Activated CD8-positive, alpha-beta T cell treated with anti-CD3 and anti-CD28 coated beads for 36 hours (primary cell): ENCODE measurements around the gene PKNOX1. TPM values are rescaled to one million over a fixed set of nuclear protein-coding genes. Genes with fewer than 3 reads are reported as not detected.
"Not testable (repeated sequence)": the region's sequence is repeated elsewhere in the genome, so short reads cannot be mapped to it uniquely, and the experiment has no call there.

Source experiments
- ATAC-seq: fragments of 200-7000 bp; cut with Tn5 transposase; one replicate; pipeline ENCODE4 v1.10.0; 2021; ENCODE audit warnings: mild to moderate bottlenecking, moderate library complexity
- CTCF ChIA-PET: fragments of 350-600 bp; sonication (Branson Sonifier 250); formaldehyde crosslinking; loops from one replicate; lab custom pipeline; 2021; ENCODE audit warnings: antibody characterized with exemption; lab: Charles Lee
- POLR2A ChIA-PET: fragments of 350-600 bp; sonication (Branson Sonifier 250); formaldehyde crosslinking; loops from one replicate; lab custom pipeline; 2021; ENCODE audit warnings: antibody characterized with exemption; lab: Charles Lee
- DNase-seq: peaks from one replicate; pipeline ENCODE4 v3.0.0-alpha.2; 2020
- H3K27ac Mint-ChIP-seq: one replicate; pipeline ENCODE4 v1.8.0; 2021; ENCODE audit warnings: mild to moderate bottlenecking, mixed read lengths
- H3K27me3 Mint-ChIP-seq: one replicate; pipeline ENCODE4 v1.8.0; 2021; ENCODE audit warnings: mixed read lengths
- H3K36me3 Mint-ChIP-seq: one replicate; pipeline ENCODE4 v1.8.0; 2021; ENCODE audit warnings: low read depth, mixed read lengths
- H3K4me1 Mint-ChIP-seq: one replicate; pipeline ENCODE4 v1.8.0; 2021; ENCODE audit warnings: low read depth, mixed read lengths
- H3K4me3 Mint-ChIP-seq: one replicate; pipeline ENCODE4 v1.8.0; 2021; ENCODE audit warnings: mild to moderate bottlenecking, moderate library complexity, mixed read lengths
- H3K9me3 Mint-ChIP-seq: one replicate; pipeline ENCODE4 v1.8.0; 2021; ENCODE audit warnings: mixed read lengths
- intact Hi-C: fragments of 100-400 bp; cut with micrococcal nuclease; formaldehyde crosslinking; loops from one replicate; pipeline ENCODE4 v1.10.0; 2022
- total RNA-seq, 2 experiments: library from RNA; stranded (reverse); gene quantifications; one replicate each; pipeline ENCODE4 v1.2.3, GENCODE V29; 2021
- TF ChIP-seq, protein P1 (sequence below): fragments of 200-600 bp; IDR thresholded peaks from one replicate; pipeline ENCODE4 v1.8.0; 2022; ENCODE audit warnings: antibody characterized with exemption, mild to moderate bottlenecking

Gene PKNOX1
- total RNA-seq, 2 experiments from 2014 or later = 12.6 to 14.1 TPM

DNA sequence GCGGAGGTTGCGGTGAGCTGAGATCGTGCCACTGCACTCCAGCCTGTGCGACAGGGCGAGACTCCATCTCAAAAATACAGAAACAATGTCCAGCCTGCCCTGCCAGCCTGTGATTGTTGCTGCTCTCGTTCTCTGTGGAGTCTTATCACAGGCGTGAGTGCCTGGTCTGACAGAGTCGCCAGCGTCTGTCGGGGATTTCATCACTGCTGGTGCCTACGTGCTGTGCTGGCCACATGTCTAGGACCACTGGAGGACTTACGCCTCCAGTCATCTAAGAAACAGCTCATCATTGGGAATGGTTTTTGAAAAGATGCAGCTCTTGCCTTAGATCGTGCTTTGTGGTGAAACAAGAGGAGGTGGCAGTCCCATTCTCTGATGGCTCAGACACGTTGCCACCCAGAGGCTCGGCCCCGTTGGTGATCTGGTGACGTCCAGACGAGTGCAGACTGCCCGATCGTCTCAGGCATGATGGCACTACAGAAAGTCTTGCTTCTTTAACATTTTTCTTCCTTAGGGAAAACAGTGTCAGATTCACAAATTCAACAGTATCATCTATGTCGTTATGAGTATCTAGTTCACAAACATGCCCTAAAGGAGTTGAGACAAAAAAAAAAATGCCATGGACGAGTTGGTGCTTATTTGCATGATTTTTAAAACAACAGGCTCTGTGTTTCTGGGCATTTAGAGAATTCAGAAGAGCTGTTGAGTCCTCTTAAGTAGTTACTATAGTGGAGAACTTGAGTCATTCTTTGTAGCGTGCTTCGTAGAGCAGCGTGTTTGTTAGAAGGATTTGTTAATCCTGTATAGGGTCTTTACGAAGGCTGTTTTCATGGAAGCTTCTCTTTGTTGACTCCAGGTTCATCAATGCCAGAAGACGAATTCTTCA, 53.7 kb downstream of the PKNOX1 start:
- Mint-ChIP-seq H3K4me3 (no peak overlapping the region), H3K4me1 (no peaks in the 10 kb centered on the region), H3K36me3 (peaks cover 15% of the 10 kb centered on the region), H3K27ac (no peak overlapping the region), H3K27me3 (no peaks in the 10 kb centered on the region), H3K9me3 (no peaks in the 10 kb centered on the region)
- intact Hi-C loops = no loop called here
- ChIA-PET POLR2A (no interaction called here), CTCF (interaction anchor here (1.7 kb wide), 1 partner anchor 90 kb away, joined by 3 read pairs; no protein-coding TSS in a partner anchor)
- no peak for ATAC-seq
- TF ChIP-seq, protein P1, sequence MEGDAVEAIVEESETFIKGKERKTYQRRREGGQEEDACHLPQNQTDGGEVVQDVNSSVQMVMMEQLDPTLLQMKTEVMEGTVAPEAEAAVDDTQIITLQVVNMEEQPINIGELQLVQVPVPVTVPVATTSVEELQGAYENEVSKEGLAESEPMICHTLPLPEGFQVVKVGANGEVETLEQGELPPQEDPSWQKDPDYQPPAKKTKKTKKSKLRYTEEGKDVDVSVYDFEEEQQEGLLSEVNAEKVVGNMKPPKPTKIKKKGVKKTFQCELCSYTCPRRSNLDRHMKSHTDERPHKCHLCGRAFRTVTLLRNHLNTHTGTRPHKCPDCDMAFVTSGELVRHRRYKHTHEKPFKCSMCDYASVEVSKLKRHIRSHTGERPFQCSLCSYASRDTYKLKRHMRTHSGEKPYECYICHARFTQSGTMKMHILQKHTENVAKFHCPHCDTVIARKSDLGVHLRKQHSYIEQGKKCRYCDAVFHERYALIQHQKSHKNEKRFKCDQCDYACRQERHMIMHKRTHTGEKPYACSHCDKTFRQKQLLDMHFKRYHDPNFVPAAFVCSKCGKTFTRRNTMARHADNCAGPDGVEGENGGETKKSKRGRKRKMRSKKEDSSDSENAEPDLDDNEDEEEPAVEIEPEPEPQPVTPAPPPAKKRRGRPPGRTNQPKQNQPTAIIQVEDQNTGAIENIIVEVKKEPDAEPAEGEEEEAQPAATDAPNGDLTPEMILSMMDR = no peak
- DNase-seq = no peak

DNA sequence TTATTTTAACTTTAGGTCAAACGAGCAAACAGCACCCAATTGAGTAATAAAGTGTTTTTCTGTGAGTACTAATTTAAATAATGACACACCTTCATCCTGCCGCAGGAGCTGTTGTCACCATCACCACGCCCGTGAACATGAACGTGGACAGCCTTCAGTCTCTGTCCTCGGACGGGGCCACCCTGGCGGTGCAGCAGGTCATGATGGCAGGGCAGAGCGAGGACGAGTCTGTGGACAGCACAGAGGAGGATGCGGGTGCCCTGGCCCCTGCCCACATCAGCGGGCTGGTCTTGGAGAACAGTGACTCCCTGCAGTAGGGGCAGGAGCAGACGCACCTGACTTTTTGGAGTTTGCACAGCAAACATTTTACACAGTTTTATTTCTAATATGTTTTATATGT, 55.4 kb downstream of the PKNOX1 start:
- POLR2A ChIA-PET = no interaction called here
- no peaks in the 10 kb centered on the region for H3K4me1 Mint-ChIP-seq
- no peaks in the 10 kb centered on the region for H3K9me3 Mint-ChIP-seq
- ATAC-seq (no peak), DNase-seq (no peak)
- intact Hi-C loops = no loop called here
- no peak overlapping the region for H3K4me3 Mint-ChIP-seq
- H3K36me3 Mint-ChIP-seq = peaks cover 12% of the 10 kb centered on the region
- CTCF ChIA-PET = no interaction called here
- TF ChIP-seq, protein P1 = no peak
- no peak overlapping the region for H3K27ac Mint-ChIP-seq
- H3K27me3 Mint-ChIP-seq = no peaks in the 10 kb centered on the region

DNA sequence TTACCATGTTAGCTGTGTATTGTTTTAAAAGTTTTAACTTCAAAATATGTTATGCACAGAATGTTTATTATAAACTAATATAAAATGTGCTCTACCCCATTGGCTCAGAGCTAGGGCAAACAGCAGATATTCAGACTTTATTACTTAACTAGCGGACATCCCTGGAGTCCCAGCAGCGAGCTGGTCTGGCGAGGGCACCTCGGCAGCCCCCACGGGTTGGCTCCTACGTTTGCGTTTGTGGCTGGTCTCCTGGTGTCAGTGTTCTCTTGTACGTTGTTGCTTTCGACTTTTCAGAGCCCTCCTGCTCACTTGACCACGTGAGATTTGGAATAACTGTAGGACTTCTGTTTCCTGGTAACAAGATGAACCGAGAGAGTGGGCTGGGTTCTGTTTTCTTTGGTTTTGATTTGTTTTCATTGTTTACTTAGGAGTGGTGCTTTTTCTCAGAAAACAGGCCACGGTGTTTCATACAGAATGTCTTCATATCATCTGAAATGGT, 56.8 kb downstream of the PKNOX1 start:
- no peak overlapping the region for H3K4me3 Mint-ChIP-seq
- no peaks in the 10 kb centered on the region for H3K27me3 Mint-ChIP-seq
- no peak overlapping the region for H3K27ac Mint-ChIP-seq
- TF ChIP-seq, protein P1 = no peak
- no peaks in the 10 kb centered on the region for H3K4me1 Mint-ChIP-seq
- POLR2A ChIA-PET = interaction anchor here (0.5 kb wide), 1 partner anchor 153 kb away, joined by 3 read pairs; no protein-coding TSS in a partner anchor
- DNase-seq (no peak), ATAC-seq (no peak)
- intact Hi-C loops = no loop called here
- peaks cover 12% of the 10 kb centered on the region for H3K36me3 Mint-ChIP-seq
- CTCF ChIA-PET = no interaction called here
- no peaks in the 10 kb centered on the region for H3K9me3 Mint-ChIP-seq

DNA sequence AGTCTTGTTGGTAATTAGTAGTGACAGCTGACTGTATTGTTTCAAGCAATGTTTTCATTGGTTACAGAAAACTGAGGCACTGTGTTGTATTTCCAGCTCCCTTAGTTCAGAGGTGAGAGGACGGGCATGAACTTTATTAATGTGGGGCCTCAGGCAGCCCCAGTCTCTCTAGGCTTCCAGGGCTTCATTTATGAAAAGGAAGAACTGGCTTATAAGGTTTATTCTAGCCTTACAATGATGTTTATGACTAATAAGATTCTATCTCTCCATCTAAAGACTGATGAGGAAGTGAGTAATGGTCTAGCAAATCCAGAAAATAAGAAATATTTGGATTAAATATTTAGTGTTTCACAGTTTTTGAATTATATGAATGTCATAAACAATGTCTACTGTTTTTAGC, 59.7 kb downstream of the PKNOX1 start:
- TF ChIP-seq, protein P1 = no peak
- intact Hi-C loops = no loop called here
- Mint-ChIP-seq H3K4me1 (no peaks in the 10 kb centered on the region), H3K4me3 (no peak overlapping the region), H3K36me3 (peaks cover 9% of the 10 kb centered on the region), H3K27ac (no peak overlapping the region), H3K27me3 (no peaks in the 10 kb centered on the region), H3K9me3 (no peaks in the 10 kb centered on the region)
- POLR2A ChIA-PET = no interaction called here
- no peak for DNase-seq
- ATAC-seq = no peak
- CTCF ChIA-PET = no interaction called here

DNA sequence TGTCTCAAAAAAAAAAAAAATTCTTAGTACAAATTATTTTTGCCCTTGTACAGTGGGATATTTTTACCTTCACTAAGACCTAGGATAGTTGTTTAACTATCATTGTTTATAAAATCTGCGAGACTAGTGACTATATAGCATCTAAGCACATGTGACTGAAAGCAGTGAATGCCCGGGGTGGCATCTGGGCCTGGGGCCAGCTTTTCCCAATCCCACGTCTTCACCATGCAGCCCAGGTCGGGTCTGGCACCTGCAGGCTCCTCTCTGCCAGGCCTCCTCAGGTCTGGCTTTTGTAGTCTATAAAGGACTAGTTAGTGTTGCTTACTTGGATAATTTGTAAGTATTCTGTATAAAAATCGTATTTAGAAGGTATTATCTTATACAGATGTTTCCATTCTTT, 60.5 kb downstream of the PKNOX1 start:
- H3K9me3 Mint-ChIP-seq = no peaks in the 10 kb centered on the region
- no peaks in the 10 kb centered on the region for H3K27me3 Mint-ChIP-seq
- TF ChIP-seq, protein P1 = no peak
- ChIA-PET CTCF (no interaction called here), POLR2A (interaction anchor here (0.5 kb wide), 1 partner anchor 350 kb away, joined by 4 read pairs; no protein-coding TSS in a partner anchor)
- H3K36me3 Mint-ChIP-seq = peaks cover 4% of the 10 kb centered on the region
- H3K4me1 Mint-ChIP-seq = no peaks in the 10 kb centered on the region
- no peak overlapping the region for H3K4me3 Mint-ChIP-seq
- intact Hi-C loops = no loop called here
- no peak for DNase-seq
- no peak for ATAC-seq
- no peak overlapping the region for H3K27ac Mint-ChIP-seq

DNA sequence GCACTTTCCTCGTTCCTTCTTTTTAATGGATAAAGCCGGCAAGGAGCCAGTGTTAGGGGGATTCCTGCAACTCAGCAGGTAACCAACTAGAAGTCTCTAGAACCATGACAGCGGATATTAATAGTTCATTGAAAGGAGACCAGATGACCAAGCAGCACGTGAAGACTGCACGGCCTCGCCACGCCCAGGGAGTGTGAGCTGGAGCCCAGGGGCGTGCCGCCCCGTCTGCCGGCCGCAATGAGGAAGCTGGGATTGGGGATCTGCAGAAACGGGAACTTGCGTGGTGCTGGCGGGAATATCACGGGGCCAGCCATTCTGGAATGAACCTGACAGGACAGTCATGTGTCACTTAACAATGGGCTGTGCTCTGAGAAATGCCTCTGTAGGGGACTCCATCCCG, 62.5 kb downstream of the PKNOX1 start:
- DNase-seq, H3K27ac Mint-ChIP-seq, H3K36me3 Mint-ChIP-seq, H3K4me1 Mint-ChIP-seq, H3K9me3 Mint-ChIP-seq, CTCF ChIA-PET, H3K27me3 Mint-ChIP-seq, intact Hi-C loops, ATAC-seq, H3K4me3 Mint-ChIP-seq, POLR2A ChIA-PET: not testable (repeated sequence)

DNA sequence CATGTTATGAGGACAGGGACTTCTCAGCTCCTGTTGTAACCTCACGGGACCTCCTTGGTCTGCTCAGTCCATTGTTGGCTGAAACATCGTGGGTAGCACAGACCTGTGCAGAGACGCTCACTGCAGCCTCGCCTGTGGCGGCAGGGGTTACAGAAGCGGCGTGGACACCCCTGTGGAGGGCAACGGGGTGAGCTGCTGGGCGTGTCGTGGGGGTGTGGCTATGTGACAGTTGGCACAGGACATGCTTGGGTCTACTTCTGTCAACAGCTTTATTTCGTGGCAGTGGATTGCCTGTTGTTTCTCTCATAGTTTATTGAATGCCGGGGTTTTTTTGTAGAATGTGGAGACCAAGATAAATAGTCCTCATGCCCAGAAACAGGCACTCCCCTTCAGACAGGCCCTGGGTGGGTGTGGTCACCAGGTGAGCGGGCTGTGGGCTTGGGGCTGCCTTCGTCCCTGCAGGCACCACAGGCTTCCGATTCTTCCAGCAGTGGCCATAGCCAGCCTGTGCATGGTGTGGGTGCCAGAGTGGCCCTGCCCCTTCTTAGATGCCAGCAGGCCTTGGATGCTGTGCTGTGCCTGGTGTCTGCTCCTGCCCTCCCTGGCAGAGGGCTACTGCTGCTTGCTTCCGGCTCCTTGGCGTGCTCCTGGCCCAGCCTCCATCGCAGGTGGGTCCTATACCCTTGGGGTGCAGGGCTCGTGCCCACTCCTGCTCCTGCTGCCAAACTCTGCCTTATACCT, 63.7 kb downstream of the PKNOX1 start:
- H3K36me3 Mint-ChIP-seq, ATAC-seq, H3K4me3 Mint-ChIP-seq, H3K9me3 Mint-ChIP-seq, POLR2A ChIA-PET, H3K27me3 Mint-ChIP-seq, CTCF ChIA-PET, DNase-seq, intact Hi-C loops, H3K4me1 Mint-ChIP-seq, H3K27ac Mint-ChIP-seq: not testable (repeated sequence)
